ENCODE results near the gene KCNIP3.

GRCh38 chr2:95348609-95349567 lies 51.7 kb downstream of the KCNIP3 start:
- no peak for TF ChIP-seq CTCF (IDR thresholded peaks at IDR 0.05)
- TF ChIP-seq POLR2A (IDR thresholded peaks at IDR 0.05), result no peak

Measured in lower leg skin (tissue), 3 donors.